Fibroblast of skin of right biceps (primary cell): ENCODE results near the gene DAB2IP.
A peak's percentile ranks its signal among the peaks of the same experiment; 100 is the strongest.

Experiments used
- DNase-seq: peaks from one replicate; pipeline ENCODE4 v3.0.0-alpha.2; 2013

DAB2IP gene

GRCh38 chr9:121807069-121807822, 155.8 kb downstream of the DAB2IP start:
- DNase-seq, result no peak

DNA sequence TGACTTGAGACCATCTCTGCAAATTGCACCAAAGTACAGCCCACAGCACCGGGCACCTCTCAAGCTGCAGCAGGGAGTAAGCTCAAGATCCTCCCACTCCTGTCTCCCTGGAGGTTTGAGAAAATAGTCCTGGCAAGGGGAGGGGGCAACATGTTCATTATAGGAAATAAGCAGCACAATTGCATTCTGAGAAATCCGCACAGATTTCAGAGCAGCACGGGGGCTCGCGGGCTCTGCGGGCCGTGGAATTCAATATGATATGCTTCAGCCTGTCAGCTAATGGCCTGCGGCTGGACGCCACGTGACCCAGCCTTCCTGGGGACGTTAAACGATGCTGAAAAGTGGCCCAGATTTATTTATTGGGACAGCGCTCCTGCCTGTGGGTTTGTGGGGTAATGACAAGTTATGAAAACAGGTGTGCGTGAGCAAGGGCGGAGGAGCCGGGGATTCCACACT, 156.4 kb downstream of the DAB2IP start:
- DNase-seq, result no peak

DNA sequence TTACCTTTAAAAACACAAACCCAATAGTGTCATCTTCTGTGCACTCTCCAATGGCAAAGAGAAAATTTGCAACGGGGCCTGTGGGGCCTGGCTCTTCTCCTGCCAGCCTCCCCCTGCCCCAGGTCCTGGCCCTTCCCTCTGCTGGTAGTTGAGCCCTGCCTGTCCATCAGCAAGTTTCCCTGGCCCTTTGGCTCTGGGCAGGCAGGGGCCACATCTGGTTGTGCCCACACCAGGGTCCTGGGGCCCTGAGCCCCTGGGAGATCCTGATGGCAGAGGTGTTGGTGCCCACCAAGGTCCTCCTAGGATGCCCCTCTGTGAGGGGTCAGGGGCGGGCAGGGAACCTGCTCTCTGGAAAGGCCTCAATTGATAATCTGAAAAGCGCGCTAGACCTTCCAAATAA, 157.3 kb downstream of the DAB2IP start:
- DNase-seq, result no peak

GRCh38 chr9:121809356-121810050, 158.1 kb downstream of the DAB2IP start:
- DNase-seq, result no peak

DNA sequence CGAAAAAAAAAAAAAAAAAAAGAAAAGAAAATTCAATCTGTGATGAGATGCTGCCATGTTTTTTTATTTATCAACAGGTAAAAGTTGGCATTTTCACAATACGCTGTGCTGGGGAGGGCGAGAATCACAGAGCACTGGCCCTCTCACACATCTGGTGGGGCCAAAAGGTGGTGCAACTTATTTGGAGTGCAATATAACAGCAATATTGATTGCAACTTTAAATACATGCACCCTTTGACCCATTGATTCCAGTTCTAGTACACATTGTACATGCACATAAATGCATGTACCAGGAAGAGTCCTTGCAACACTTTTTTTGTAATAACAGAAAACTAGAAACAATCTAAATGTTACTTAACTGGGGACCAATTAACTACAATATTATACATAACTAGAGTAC, 159.1 kb downstream of the DAB2IP start:
- DNase-seq, result no peak

DNA sequence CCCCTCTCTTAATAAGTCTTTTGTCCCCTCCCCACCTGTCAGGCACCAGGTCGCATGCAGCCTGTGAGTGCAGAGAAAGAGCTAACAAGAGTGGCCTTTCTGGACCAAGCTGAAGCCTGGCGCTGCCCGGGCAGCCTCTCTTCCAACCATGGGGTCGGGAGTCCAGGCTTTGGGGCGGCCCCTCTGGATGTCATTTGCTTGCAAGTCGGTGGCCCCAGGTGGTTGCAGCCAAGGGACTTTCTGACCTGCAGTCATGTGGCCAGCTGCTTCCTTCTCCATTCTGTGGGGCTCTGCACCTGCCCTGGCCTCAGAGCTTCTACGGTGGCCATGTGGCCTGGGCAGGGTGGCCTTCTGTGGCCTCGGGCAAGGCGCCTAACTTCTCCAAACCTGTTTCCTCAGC, 159.7 kb downstream of the DAB2IP start:
- no peak for DNase-seq

GRCh38 chr9:121811751-121812150, 160.3 kb downstream of the DAB2IP start:
- no peak for DNase-seq

DNA sequence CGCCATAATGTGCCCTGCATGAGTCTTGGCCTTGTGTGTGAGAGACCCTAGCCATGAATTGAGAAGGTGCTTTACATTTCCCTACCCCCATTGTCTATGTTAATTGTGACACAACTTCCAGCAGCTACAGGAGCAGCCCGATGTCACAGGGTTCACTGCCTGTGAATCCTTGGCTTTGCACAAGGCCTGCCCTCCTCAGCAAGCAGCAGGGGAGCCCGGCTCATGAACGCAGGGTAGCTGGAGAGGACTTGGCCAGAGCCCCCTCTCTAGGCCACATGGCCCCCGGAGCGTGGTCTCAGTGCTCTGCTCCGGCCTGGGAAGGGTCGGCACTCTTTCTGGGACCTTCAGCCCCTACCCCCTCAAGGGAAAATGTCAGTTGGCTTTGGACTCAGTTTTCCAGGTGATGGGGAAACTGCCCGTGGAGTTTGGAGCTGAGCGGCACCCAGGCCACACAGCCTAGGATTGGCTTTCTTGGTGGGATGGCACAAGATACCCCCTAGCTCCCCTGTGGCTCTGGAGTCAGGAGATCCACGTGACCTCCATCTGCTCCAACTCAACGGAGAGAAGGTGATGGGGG, 160.8 kb downstream of the DAB2IP start:
- no peak for DNase-seq

- no peak for DNase-seq
Observed at GRCh38 chr9:121813519-121814210, 162.2 kb downstream of the DAB2IP start.

GRCh38 chr9:121814594-121814993, 163.2 kb downstream of the DAB2IP start:
- DNase-seq, result no peak

DNA sequence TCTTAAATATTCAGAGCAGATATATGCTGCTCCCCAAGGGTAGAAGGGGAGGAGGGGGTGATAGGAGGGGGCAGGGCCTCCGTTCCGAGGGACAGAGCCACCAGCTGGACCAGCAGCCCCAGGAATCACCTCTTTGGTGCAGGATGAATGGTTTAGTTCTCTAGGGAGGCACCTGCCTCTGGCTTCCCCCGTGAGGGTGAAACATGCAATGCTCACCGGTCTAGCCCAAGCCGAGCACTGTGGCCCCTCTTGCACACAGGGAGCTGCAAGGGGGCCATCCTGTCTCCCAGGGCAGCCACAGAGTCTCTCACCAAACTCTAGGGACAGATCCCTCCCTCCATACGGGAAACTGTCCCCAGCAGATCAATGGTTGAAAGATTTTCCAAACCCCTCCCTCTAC, 163.7 kb downstream of the DAB2IP start:
- no peak for DNase-seq

DNA sequence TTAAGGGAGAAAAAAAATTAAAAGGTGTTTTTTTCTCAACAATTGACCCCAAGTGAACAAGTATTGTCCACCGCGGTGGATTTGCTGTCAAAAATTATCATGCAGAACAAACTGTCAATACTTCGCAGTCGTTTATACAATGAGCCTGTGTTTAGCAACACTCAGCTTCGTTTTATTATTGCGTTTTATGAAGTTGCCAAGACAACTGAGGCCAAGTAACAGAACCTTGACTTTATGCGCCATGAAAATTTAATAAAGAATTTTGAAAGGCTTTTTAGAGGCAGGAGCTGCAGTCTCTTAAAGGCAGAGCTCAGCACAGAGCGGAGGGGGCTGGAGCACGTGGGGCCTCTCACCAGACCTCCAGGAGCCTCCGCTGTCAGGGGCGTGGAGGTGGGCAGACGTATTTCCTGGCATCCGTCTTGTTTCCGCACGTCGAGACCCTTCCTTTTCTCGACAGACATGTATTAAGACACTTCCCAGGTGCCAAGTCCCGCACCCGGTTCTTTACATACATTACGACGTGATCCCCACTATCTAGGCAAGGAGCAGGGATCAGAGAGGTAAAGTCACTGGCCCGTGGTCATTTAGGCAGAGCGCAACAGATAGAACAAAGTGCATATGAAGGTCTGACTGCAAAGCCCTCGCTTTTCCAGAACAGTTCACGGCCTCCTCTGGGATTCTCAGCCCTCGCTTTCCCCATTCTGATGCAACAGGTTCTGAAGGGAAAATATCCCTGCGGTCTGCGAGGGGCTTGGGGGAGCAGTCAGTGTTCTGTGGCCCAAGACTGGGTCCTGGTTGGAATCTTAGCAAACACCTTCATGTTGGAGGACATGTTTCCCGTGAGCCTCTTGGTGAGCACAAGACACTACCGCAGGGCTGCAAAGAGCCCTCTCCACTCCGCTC, 164.4 kb downstream of the DAB2IP start:
- DNase-seq, result no peak

DNA sequence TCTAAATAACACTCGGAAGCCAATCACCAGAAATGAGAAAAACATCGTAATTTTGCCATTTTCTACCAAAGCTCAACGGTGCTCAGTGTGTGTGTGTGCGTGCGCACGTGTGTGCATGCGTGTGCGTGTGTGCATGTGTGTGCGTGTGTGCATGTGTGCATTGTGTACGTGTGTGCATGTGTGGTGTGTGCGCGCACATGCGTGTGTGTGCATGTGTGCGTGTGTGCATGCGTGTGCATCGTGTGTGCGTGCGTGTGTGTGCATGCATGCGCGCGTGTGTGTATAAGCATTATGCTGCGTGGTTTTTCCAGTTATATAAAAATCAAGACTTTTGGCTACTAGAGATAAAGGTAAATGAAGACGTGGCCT, 165.0 kb downstream of the DAB2IP start:
- DNase-seq, result no peak

- no peak for DNase-seq
Observed at GRCh38 chr9:121816845-121817450, 165.5 kb downstream of the DAB2IP start.

GRCh38 chr9:121817476-121817875, 166.0 kb downstream of the DAB2IP start:
- no peak for DNase-seq

- DNase-seq, result no peak
Observed at GRCh38 chr9:121818016-121818661, 166.7 kb downstream of the DAB2IP start.

- DNase-seq, result no peak
Observed at GRCh38 chr9:121818841-121819427, 167.5 kb downstream of the DAB2IP start.

- peak; percentile 48 for DNase-seq
Observed at GRCh38 chr9:121819428-121820231, 168.2 kb downstream of the DAB2IP start.

GRCh38 chr9:121820286-121821005, 169.0 kb downstream of the DAB2IP start:
- DNase-seq, result no peak
